Breast epithelium (tissue), 4 donors: ENCODE measurements around the gene RRAGD. TPM values are rescaled to one million over a fixed set of nuclear protein-coding genes. Genes with fewer than 3 reads are reported as not detected.

ENCODE experiments used
- DNase-seq, 2 donors: peaks; one replicate each; pipeline ENCODE4 v3.0.0-alpha.2; 2019; ENCODE audit warnings: low spot score in 2 of 2
- H3K27ac ChIP-seq, 2 donors: fragments of 200-600 bp; sonication (generic) in 1 of 2; one replicate each; pipeline ENCODE4 v1.5.1; 2016 to 2019; ENCODE audit warnings: mild to moderate bottlenecking in 1 of 2
- H3K27me3 ChIP-seq, 2 donors: fragments of 200-600 bp; sonication (generic) in 1 of 2; one replicate each; pipeline versions ENCODE4 v1.5.1 to v1.6.0; 2017 to 2019; ENCODE audit warnings: control low read depth in 1 of 2, mild to moderate bottlenecking in 1 of 2
- H3K36me3 ChIP-seq: fragments of 200-600 bp; one replicate; pipeline ENCODE4 v1.5.1; 2019
- H3K4me1 ChIP-seq, 2 donors: fragments of 200-600 bp; sonication (generic); one replicate each; pipeline ENCODE4 v1.5.1; 2016 to 2019; ENCODE audit warnings: control low read depth in 1 of 2
- H3K4me3 ChIP-seq, 3 donors: fragments of 200-600 bp; sonication (generic); 1 replicate in 2 of 3; 2 replicates in 1 of 3; pipeline ENCODE4 v1.5.1; 2016 to 2019; ENCODE audit warnings: mild to moderate bottlenecking in 3 of 3, moderate library complexity in 2 of 3
- H3K9me3 ChIP-seq, 2 donors: fragments of 200-600 bp; sonication (generic) in 1 of 2; one replicate each; pipeline ENCODE4 v1.5.1; 2016 to 2019; ENCODE audit warnings: control low read depth in 1 of 2
- POLR2A ChIP-seq: fragments of 450-650 bp; IDR thresholded peaks from one replicate; pipeline ENCODE4 v1.6.1; 2016; ENCODE audit warnings: antibody characterized with exemption, mild to moderate bottlenecking, moderate library complexity
- POLR2AphosphoS5 ChIP-seq, 3 donors: sonication (generic); formaldehyde crosslinking; IDR thresholded peaks; one replicate each; pipeline ENCODE4 v1.6.1; 2017; ENCODE audit warnings: antibody characterized with exemption in 3 of 3
- intact Hi-C: fragments of 100-400 bp; cut with DNase I; formaldehyde crosslinking; loops from one replicate; pipeline ENCODE4 v1.15.1; 2023; ENCODE audit warnings: low total_unique reads
- total RNA-seq, 3 donors: library from RNA; depleted of rRNA; stranded (reverse); fragments of >200 nt; gene quantifications; one replicate each; pipeline ENCODE4 v1.1.0, GENCODE V29; 2016
- TF ChIP-seq, protein P1 (sequence below), 3 donors: fragments of 450-650 bp; IDR thresholded peaks; one replicate each; pipeline ENCODE4 v1.5.1; 2016 to 2017; ENCODE audit warnings: antibody characterized with exemption in 3 of 3, mild to moderate bottlenecking in 3 of 3, moderate library complexity in 3 of 3

The RRAGD gene
- total RNA-seq, 3 donors from 2014 or later, result 12.8 to 38.6 (median 23.9) TPM

DNA sequence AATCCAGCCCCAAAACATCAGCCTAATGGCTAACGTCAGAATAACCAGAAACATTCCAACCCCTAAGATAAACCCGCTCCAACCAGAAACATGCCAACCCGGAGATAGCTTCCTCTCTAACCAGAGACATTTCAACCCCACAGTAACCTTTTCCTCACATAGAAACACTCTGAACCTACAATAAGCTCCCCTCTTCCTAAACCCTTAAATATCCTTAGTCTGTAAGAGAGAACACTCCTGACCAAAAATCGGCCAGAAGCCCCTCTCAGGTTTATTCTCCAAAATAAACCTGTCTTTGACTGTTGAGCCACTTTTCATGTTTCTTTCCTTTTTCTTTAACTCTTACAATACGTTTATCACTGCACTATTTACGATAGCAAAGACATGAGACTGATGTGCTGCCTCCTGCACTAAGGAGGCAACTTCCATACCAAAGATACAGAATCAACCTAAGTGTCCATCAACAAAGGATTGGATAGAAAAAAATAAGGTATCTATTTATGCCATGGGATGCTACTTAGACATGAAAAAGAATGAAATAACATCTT lies 92.0 kb downstream of the RRAGD start:
- no peak overlapping the region for H3K4me3 ChIP-seq

DNA sequence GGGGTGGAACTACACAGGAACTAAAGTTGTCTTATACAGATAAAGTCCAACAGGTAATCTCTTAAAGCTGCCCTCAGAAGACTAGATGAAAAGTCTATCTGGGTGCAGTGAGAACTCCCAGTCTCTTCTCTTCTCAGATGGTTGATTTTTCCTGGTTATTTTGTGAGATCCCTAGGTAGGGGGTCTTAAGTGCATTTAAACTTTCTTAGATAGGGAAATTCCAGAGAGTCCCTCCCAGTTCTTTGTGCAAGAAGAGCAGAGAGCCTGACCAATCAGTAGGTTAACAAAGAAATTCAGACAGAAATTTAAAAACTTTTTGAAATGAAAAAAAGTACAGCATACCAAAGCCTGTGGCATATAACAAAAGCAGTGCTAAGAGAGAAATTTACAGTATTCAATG lies 95.0 kb downstream of the RRAGD start:
- Histone ChIP-seq H3K9me3 (no peaks in the 10 kb centered on the region), H3K4me3 (no peak overlapping the region), H3K4me1 (peaks cover 0 to 11% of the 10 kb centered on the region in 2 donors), H3K27ac (no peak overlapping the region), H3K36me3 (no peaks in the 10 kb centered on the region), H3K27me3 (no peaks in the 10 kb centered on the region)
- intact Hi-C loops, result no loop called here
- TF ChIP-seq, protein P1, sequence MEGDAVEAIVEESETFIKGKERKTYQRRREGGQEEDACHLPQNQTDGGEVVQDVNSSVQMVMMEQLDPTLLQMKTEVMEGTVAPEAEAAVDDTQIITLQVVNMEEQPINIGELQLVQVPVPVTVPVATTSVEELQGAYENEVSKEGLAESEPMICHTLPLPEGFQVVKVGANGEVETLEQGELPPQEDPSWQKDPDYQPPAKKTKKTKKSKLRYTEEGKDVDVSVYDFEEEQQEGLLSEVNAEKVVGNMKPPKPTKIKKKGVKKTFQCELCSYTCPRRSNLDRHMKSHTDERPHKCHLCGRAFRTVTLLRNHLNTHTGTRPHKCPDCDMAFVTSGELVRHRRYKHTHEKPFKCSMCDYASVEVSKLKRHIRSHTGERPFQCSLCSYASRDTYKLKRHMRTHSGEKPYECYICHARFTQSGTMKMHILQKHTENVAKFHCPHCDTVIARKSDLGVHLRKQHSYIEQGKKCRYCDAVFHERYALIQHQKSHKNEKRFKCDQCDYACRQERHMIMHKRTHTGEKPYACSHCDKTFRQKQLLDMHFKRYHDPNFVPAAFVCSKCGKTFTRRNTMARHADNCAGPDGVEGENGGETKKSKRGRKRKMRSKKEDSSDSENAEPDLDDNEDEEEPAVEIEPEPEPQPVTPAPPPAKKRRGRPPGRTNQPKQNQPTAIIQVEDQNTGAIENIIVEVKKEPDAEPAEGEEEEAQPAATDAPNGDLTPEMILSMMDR (IDR thresholded peaks at IDR 0.05), result no peak
- TF ChIP-seq POLR2AphosphoS5 (IDR thresholded peaks at IDR 0.05) (no peak), POLR2A (no peak)
- DNase-seq, result no peak

More for the DNA sequence above, 92.0 kb downstream of the RRAGD start:
- no peak for DNase-seq
- Histone ChIP-seq H3K4me1 (no peaks in the 10 kb centered on the region), H3K27me3 (no peaks in the 10 kb centered on the region), H3K9me3 (no peaks in the 10 kb centered on the region), H3K36me3 (no peaks in the 10 kb centered on the region), H3K27ac (no peak overlapping the region)
- no peak for TF ChIP-seq POLR2AphosphoS5 (IDR thresholded peaks at IDR 0.05)
- TF ChIP-seq, protein P1 (IDR thresholded peaks at IDR 0.05), result no peak
- no peak for TF ChIP-seq POLR2A
- intact Hi-C loops, result no loop called here

GRCh38 chr6:89315249-89315885 lies 96.7 kb downstream of the RRAGD start, which contains the start of gene GABRR2:
Gene GABRR2, minus strand, starts transcription at chr6:89315299. Its CDS starts 134 bp downstream, at chr6:89315165.
- DNase-seq, result no peak
- no peaks in the 10 kb centered on the region for H3K9me3 ChIP-seq
- no peak within 1 kb of the TSS for H3K27ac ChIP-seq
- no peak within 1 kb of the TSS for H3K4me3 ChIP-seq
- intact Hi-C loops, result no loop called here
- no peaks in the 10 kb centered on the region for H3K27me3 ChIP-seq
- H3K4me1 ChIP-seq, result peaks cover 0 to 16% of the 10 kb centered on the region in 2 donors
- H3K36me3 ChIP-seq, result no peaks in the 10 kb centered on the region
- TF ChIP-seq POLR2A, result no peak
- TF ChIP-seq, protein P1 (IDR thresholded peaks at IDR 0.05), result no peak
- no peak for TF ChIP-seq POLR2AphosphoS5 (IDR thresholded peaks at IDR 0.05)

DNA sequence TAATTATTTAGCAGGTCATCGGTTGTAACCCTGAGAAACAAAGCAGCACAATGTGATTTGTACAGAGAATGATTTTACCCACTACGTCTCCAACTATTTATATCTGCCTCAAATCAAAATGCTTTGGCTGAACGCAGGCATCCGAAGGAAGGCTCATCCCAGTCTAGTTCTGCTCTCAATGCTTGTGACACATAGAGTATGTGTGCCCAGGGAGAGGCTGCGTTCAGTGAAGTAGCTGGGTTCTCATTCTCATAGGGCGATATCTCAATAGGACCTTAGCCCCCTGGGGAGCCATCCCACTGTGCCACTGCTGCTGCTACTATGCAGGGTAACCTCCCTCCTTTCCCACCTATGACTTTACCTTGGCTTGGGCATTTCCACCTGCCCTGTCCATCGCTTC lies 97.4 kb downstream of the RRAGD start:
- no peak for DNase-seq
- TF ChIP-seq, protein P1 (IDR thresholded peaks at IDR 0.05), result no peak
- TF ChIP-seq POLR2AphosphoS5 (IDR thresholded peaks at IDR 0.05) (no peak), POLR2A (no peak)
- Histone ChIP-seq H3K27me3 (no peaks in the 10 kb centered on the region), H3K4me3 (no peak overlapping the region), H3K9me3 (no peaks in the 10 kb centered on the region), H3K27ac (no peak overlapping the region), H3K36me3 (no peaks in the 10 kb centered on the region), H3K4me1 (peaks cover 0 to 16% of the 10 kb centered on the region in 2 donors)
- intact Hi-C loops, result no loop called here

Other genes starting within 250 kb of the RRAGD start
- gene GABRR1, start 194.9 kb downstream of the RRAGD start, total RNA-seq, result not detected
- gene GABRR2, start 97.0 kb downstream of the RRAGD start, total RNA-seq, result 1 to 10 TPM in 2 of 3 donors, under 1 TPM in 1; 0.32 to 3.3 (median 2.3) TPM
- 10 to 100 TPM; 23.4 to 40.1 (median 34.4) TPM for gene UBE2J1, start 59.6 kb downstream of the RRAGD start, total RNA-seq
- gene ANKRD6, start 20.9 kb upstream of the RRAGD start, total RNA-seq, result 10 to 100 TPM in 2 of 3 donors, 1 to 10 TPM in 1; 9.6 to 23.7 (median 18.0) TPM
- gene LYRM2, start 226.5 kb upstream of the RRAGD start, total RNA-seq, result 10 to 100 TPM; 20.3 to 27.4 (median 23.2) TPM